Measurements from ENCODE around the gene GALNT1. TPM values are rescaled to one million over a fixed set of nuclear protein-coding genes. Genes with fewer than 3 reads are reported as not detected.
A peak's percentile ranks its signal among the peaks of the same experiment; 100 is the strongest.

The GALNT1 gene
- total RNA-seq, 1 donor from 2014 or later, result 34.8 TPM

DNA sequence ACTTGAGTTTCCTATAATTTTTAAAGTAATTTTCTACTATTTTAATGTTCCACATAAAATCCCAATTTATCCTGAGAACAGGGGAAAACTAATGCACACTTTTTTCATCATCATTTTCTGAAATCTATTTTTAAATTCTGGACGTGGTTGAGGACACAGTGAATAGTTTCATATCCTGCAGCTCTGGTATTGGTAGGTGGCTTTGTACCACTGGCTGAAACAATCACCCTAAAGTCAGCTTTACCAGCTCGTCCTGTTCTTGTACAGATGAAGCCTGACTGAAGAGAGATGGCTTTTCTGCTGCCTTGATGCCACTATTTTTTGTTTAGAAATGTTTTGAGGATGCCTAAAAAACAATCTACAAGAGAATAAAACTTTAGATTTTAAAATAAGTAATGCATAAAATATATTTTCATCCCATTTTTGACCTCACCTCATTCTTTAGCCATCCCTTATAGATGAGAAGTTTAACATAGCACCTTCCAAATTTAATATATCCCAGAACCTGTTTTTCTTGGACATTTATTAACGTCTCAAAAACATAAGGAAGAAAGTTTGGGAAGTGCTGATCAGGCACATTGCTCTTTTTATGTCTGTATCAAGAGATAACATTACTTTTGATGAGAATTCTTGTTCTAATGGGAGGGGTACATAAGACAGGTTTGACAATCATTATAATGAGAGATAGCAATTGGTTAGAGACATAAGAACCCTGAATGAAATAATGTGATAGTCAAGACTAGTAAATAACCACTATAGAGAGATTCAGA lies 80.9 kb downstream of the GALNT1 start:
- no peak for DNase-seq (ENCODE audit: low spot score)
- no peak for ATAC-seq

DNA sequence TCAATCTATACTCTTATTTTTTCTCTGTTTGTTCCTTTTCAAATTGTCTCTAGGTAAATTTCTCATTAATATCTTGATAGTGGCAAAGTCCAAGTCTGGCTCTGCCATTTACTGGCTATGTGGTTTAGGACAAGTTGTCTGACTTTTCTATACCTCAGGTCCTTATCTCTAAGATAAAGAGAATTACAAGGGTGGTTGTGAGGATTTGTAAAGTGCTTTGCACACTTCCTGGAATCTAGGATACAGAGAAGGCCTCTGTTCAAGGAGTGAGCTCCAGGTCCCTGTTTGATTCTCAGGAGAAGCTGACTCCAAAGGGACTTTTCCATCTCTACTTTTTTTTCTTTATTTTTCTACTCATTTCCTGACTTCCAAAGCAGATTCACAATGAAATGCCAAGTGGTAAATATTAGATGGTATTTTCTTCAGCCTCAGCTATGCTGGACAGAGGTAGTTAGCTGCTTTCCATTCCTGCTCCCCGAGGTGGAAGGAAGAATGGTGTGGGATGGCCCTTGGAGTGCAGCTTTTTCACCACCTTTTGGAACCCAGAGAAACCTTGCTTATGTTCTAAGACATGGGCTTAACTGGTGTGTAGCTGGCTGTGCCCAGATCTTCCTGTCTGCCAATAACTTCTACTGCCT lies 90.5 kb downstream of the GALNT1 start:
- ATAC-seq (no peak), DNase-seq (ENCODE audit: low spot score) (no peak)

DNA sequence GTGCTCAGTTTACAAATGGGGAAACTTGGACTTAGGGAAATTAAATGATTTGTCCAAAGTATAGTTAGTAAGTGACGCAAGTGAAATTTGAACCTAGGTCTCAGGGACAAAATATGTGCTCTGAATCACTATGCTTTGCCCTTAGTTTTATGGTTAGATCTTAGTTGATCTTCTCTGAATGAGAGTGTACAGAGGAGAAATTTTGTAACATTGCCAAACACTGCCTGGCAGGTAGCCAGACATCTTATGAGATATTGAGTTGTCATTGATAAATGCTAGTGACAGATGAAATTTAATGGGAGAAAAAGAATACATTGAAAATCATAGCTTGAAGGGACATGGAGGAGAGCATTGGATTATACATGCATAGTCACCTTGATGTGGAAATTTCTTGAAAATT lies 91.4 kb downstream of the GALNT1 start:
- ATAC-seq, result no peak
- DNase-seq (ENCODE audit: low spot score), result no peak

DNA sequence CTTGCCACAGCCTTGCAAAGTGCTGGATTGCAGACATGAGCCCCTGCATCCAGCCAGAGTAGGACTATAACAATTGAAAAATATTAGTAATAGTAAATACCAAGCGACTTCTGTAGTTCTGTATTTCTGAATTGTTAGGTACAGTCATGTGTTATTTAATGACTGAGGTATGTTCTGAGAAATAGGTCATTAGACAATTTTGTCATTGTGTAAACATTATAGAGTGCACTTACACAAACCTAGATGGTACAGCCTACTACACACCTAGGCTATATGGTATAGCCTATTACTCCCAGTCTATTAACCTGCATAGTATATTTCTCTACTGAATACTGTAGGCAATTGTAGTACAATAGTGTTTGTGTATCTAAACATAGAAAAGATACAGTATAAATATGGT lies 92.1 kb downstream of the GALNT1 start:
- DNase-seq (ENCODE audit: low spot score) (no peak), ATAC-seq (no peak)

DNA sequence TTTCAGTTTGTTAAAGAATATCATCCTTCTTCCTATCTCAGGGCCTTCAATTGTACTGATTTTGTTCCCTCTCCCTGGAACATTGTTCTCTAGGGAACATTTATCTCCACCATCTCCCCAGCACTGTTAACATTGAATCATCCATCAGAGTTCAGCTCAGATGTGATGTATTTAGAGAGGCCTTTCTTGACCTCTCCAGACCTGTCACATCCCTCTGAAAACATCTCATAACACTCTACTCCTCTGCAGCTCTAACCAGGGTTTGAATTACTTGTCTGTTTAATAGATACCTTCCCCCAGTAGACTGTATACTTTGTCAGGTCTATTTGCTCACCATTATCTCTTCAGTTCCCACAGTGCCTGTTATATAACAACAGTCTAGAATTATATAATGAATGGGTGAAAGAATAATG lies 98.6 kb downstream of the GALNT1 start:
- no peak for ATAC-seq
- DNase-seq (ENCODE audit: low spot score), result no peak

DNA sequence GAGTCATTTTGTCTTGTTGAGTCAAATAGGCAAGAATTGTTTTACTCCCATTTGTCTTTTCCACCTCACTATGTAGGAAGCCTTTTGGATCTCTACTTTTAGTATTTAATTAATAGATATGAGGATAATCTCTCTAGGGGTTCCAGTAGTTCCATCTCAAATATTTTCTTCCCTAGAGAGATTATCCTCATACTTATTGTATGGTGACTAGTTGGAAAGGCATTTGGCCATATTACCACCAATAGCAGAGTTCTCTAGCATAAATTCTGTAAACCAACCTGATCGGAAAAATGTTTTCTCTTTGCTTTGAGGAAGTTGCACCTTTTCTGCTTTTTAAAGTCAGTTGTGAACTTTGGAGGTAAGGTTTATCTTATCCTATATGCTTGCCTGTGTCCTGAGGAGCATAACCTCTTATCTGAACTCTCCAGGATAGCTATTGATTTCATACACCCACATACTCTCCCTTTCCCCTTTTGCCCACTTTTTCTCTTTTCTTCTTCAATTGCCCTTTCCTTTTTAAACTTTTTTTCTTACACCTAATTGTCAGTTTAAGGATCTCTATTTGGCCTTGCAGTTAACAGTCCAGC lies 100.8 kb downstream of the GALNT1 start:
- DNase-seq (ENCODE audit: low spot score) (no peak), ATAC-seq (no peak)

DNA sequence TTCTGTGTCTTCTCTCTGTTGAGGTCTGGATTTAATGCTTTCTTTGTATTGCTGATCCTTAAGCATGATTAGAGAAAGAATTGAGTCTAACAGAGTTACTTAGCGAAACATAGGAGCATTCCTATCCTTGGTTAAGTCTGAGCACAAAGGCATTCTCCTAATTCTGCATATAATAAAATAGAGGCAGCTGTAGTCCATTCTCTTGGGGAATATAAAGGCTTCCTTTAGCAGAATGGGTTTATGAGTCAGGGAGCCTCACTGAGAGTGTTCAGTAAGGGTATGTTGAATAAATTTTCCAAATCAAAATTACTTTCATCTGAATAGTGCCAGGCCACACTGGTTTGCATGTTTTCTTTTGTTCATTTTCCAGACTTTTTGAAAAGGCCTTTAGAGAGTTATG lies 101.5 kb downstream of the GALNT1 start:
- ATAC-seq (no peak), DNase-seq (ENCODE audit: low spot score) (no peak)

DNA sequence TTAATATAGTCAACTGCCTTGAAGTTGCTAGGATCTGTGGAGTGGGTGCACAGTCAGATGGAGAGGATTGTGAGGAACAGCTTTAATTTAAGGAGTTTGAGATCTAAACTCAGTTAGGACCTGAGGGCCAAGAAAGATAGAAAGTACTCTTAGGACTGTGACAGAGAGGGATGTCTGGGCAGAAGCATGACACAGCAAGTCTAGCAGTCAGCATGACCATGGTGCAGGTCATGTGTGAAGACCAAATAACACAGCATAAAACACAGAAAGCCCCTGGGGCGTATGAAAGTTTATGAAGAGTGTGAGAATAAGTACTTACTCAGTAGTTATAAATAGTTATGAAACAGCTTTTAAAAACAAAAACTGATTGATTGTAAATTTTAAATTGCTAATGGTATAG lies 107.2 kb downstream of the GALNT1 start:
- ATAC-seq (no peak), DNase-seq (ENCODE audit: low spot score) (no peak)

DNA sequence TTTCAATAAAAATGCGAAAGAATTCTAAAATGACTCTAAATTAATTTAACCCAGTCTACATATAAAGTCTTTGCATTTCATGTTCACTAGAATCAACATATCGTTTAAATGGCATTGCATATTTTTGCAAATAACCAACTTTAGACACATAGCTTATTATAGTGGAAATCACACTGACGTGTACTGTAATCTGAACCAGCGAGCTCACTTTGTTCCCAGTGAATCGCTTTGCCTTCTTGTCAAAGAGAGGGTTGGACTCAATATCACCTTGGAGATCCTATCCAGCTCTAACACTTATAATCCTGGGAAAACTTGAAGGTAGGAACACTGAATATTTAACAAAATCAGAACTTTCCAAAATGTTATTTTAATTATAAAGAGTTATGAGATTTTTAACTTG lies 108.2 kb downstream of the GALNT1 start:
- ATAC-seq (no peak), DNase-seq (ENCODE audit: low spot score) (no peak)

DNA sequence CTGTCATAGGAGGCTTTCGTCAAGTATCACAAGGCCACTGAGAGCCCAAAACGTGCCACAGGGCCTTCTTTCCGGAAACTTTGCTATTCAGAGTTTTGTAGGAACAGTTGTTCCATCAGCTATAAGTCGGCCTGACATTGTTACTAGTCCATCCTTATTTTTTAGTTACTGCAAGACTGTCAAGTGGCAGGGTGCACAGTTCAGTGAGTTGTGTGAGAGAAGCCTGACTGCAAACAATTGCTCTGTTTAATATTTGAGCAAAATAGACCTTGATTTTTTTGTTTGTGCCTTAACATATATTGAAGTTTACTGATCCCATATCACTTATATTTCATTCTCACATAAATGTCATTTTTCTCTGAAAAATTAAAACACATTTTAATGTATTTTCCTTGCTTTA lies 110.1 kb downstream of the GALNT1 start:
- ATAC-seq (no peak), DNase-seq (ENCODE audit: low spot score) (no peak)

DNA sequence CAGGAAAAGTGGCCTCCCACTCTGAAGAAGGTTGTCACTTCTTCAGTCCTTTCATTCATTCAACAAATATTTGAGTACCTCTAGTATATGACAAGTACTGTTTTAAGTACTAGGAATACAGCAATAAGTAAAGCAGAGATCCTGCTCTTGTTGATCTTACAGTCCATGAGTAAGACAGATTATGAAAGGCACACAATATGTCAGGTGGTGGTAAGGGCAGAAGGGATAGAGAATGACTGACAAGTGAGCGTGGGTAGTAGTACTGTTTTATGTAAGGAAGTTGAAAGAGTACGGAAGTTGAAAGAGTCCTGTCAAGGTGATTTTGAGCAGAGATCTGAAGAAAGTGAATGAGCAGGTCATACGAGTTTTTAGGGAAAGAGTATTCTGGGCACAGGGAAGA lies 111.3 kb downstream of the GALNT1 start:
- no peak for ATAC-seq
- DNase-seq (ENCODE audit: low spot score), result no peak

DNA sequence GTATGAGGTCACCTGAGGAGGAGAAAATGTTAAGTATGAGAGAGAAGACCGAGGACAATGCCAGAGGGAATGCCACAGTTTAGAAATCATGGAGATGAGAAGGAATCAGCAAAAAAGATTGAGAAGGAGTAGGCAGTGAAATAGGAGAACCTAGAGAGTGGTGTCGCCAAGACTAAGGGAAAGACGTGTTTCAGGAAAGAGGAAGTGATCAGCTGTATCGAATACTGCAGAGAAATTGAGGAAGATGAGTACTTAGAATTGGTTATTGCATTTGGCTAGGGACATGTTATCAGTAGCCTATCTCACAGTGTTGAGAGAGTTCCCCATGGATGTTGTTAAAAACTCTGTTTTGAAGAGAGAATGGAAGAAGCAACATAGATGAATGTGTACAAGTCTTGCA lies 112.3 kb downstream of the GALNT1 start:
- ATAC-seq (no peak), DNase-seq (ENCODE audit: low spot score) (no peak)

DNA sequence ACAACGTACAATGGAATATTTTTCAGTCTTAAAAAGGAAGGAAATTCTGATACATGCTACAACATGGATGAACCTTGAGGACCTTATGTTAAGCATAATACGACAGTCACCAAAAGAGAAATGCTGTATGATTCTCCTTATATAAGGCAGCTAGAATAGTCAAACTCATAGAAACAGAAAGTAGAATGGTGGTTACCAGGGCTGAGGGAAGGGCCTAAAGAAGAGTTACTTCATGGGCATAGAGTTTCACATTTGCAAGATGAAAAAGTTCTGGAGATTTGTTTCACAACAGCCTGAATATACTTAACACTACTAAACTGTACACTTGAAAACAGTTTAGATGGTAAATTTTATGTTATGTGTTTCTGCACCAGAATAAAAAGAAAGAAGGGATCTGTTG lies 113.3 kb downstream of the GALNT1 start:
- ATAC-seq (no peak), DNase-seq (ENCODE audit: low spot score) (no peak)

DNA sequence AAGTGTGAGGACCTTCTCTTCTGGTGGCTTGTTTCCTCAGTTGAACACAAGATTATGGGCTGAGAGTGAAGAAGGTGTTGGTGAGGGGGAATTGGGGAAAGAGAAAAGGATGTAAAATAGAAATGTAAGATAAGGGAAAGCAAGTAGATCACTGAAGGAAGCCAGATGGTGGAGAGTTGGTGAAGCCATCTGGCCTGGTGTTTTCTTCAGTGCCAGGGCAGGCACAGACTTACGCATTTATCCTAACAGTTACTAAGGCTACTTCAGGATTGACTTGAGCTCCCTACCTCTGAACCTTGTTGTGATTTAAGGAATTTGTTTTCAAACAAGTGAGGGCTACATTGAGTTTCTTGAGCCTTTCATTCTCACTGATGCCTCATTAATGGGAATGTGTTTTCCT lies 113.8 kb downstream of the GALNT1 start:
- ATAC-seq (no peak), DNase-seq (ENCODE audit: low spot score) (no peak)

DNA sequence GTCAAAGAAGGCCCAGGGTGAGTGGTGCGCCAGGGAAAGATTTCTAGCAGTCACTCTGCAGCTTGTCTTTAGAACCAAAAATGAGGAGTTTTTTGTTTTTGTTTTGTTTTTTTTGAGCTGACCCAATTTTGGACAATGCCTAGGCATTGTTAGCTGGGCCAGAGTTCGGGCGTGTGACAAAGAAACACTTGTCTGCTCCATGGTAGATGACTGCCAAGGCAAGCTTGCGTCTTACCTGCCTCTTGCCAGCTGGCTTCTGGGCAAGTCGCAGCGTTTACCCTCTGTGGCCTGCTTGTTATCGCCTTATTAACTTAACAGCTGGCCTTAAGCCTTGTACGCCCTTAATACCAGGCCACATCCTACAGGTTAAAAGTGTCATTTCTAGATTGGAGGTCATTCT lies 114.3 kb downstream of the GALNT1 start:
- ATAC-seq (peak; percentile 87), DNase-seq (ENCODE audit: low spot score) (peak; percentile 53)

DNA sequence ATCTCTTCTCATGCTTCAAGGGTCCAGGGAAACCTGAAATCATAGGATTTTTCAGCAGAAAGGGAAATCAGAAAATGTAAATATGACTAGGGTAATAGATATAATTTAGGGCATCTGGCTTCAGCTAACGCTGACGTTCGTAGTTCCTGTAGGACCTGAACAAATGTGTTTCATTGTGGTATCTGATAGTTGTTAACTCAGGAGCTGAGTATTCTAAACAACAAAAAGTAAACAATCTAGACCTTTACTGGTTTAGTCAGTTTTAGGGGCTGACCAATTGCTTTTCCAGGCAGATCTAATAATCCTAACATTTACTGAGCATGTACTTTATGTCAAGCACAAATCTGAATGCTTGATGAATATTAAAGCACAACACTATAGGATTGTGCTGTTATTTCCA lies 114.8 kb downstream of the GALNT1 start:
- no peak for DNase-seq (ENCODE audit: low spot score)
- no peak for ATAC-seq

DNA sequence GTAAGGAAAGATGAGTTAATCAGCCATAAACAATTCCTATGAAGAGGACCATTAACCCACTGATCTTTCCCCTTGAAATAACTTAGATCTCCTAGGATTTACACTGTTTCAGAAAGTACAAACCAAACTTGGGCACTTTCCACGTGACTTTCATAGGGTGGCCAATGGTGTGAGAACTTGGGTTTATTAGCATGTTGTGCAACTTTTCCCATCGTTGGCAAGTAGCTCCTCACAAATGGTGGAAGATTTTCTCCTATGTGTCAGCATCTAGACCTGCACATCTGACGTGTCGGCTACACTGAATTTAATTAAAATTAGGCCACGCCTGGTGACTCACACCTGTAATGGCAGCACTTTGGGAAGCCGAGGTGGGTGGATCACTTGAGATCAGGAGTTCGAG lies 116.3 kb downstream of the GALNT1 start:
- ATAC-seq (no peak), DNase-seq (ENCODE audit: low spot score) (no peak)

DNA sequence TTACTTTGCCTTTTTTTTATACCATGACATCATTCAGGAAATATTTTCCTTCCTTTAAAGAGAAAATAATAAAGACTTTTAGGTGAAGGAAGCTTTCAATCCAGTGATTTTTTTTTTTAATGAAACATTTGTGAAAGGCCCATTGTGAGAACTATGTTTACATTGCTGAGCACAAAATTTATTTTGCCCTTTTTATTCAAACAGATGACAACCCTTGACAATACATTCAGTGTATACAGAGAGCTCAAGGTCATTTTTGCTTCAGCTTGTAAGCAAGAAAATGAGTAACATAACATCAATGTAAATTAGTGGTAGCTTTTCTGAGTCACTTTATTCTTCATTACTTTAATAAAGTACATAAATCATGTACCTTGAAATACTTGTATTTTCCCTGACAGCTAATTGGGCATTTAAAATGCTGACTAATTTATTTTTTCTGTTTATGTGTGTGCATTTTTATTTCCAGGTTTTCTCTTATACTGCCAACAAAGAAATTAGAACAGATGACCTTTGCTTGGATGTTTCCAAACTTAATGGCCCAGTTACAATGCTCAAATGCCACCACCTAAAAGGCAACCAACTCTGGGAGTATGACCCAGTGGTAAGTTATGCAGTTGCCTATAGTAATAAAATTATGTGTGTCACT lies 121.6 kb downstream of the GALNT1 start:
- ATAC-seq, result peak; percentile 78
- DNase-seq (ENCODE audit: low spot score), result no peak

DNA sequence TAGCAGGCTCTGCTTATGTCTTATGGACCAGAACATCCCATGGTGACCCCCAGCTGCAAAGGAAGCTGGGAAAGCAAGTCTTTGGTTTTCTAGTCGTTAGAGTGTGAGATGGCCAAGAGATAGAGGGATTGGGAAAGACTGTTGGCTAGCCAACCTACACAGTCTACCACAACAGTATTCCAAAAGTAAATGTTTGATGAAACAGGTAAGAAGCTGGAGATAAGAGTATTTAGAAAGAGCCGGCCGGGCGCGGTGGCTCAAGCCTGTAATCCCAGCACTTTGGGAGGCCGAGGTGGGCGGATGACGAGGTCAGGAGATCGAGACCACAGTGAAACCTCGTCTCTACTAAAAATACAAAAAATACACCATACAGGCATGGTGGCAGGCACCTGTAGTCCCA lies 124.4 kb downstream of the GALNT1 start:
- peak; percentile 95 for ATAC-seq
- peak; percentile 57 for DNase-seq (ENCODE audit: low spot score)

DNA sequence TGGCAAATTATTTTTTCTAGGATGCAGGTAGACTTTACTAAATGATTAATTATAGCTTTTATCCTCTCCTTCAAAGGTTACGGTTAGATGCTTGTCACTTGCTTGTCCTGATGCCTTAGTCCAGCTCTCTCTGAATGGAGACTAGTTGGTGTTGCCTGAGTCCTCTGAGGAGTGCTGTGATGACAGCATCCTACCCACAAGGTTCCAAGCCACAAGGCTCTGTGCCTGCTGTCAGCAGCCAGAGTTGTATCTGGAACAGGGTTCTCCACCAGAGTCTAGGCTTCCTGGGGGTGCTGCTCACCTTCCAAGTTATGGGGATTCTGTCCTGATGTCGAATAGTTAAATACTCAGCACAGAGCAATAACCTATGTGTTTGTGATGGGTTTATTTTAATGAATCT lies 125.7 kb downstream of the GALNT1 start:
- ATAC-seq (no peak), DNase-seq (ENCODE audit: low spot score) (no peak)

DNA sequence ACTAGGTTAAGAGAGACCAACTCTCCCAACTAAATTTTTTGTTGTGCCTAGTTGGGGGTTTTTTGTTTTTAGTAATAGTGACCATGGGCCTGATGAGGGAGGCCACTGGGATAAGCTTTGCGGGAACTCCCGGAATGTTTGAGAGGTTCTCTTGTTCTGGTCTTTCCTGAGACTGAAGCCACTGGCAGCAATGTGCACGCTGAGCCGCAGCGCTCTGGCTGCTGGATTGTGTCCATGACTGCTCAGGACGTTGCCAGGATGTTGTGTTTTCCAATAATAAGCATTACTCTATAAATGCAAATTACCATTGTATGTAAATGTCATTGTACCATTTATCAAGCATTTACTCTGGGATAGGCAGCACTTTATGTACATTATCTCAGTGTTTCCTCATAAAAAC lies 126.1 kb downstream of the GALNT1 start:
- DNase-seq (ENCODE audit: low spot score) (no peak), ATAC-seq (no peak)

DNA sequence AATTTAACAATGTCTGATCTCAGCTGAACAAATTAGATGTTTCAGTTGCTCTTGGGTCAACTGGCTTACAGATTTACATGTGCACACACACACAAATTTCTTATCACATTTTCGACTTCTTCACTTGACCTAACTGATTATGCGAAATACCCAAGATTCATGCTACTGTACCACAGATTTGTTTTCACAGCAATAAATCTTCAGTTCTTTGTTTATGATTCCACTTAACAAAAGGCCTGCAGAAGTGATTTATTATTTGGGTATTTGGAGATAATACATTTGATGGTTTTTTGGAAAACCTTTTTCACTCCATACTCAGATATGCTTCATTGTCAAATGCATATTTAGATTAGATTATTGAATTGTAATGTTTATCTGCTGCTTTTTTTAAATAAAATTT lies 129.0 kb downstream of the GALNT1 start:
- DNase-seq (ENCODE audit: low spot score) (no peak), ATAC-seq (no peak)
